Measurements from ENCODE around the gene HTR1B.

DNA sequence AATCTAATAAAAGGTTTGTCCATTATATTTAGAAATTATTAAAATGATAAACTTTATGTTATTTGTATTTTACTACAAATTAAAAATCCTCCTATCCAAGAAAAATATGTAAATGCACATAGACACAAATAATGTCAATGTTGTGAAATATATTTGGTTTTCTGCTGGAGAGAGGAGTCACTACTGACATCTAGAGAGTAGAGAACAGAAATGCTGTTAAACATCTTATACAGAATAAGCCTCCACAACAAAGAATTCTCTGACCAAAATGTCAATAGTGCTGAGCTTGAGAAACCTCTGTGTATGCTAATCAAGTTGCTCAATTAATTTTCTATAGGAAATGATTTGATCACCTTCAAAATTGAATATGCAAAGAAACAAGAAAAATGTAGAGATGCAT, 12.4 kb downstream of the HTR1B start:
- TF ChIP-seq, protein P1, sequence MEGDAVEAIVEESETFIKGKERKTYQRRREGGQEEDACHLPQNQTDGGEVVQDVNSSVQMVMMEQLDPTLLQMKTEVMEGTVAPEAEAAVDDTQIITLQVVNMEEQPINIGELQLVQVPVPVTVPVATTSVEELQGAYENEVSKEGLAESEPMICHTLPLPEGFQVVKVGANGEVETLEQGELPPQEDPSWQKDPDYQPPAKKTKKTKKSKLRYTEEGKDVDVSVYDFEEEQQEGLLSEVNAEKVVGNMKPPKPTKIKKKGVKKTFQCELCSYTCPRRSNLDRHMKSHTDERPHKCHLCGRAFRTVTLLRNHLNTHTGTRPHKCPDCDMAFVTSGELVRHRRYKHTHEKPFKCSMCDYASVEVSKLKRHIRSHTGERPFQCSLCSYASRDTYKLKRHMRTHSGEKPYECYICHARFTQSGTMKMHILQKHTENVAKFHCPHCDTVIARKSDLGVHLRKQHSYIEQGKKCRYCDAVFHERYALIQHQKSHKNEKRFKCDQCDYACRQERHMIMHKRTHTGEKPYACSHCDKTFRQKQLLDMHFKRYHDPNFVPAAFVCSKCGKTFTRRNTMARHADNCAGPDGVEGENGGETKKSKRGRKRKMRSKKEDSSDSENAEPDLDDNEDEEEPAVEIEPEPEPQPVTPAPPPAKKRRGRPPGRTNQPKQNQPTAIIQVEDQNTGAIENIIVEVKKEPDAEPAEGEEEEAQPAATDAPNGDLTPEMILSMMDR (conservative IDR thresholded peaks at IDR 0.05; ENCODE audit: low read depth, low read length) = 0 out of 2 replicates have a peak, but pooled peaks have one; percentile 11
- TF ChIP-seq EZH2phosphoT487 (IDR thresholded peaks at IDR 0.05; ENCODE audit: borderline replicate concordance, low read length) (no peak), EZH2 (IDR thresholded peaks at IDR 0.05; ENCODE audit: low read length, unreplicated experiment) (no peak)
